Fibroblast of the aortic adventitia (primary cell): Measurements from ENCODE around the gene BTG3. TPM values are rescaled to one million over a fixed set of nuclear protein-coding genes. Genes with fewer than 3 reads are reported as not detected.

Experiments
- DNase-seq: peaks from one replicate; pipeline ENCODE4 v3.0.0-alpha.2; 2010; ENCODE audit warnings: low read depth
- H3K4me3 ChIP-seq: 2 replicates; pipeline ENCODE4 v1.5.1; 2011; ENCODE audit warnings: low read depth, mild to moderate bottlenecking, control low read depth, low read length, moderate library complexity
- CTCF ChIP-seq: IDR thresholded peaks from 2 replicates; pipeline ENCODE4 v1.5.1; 2011; ENCODE audit warnings: mild to moderate bottlenecking, low read length, control low read depth, inconsistent platforms; ENCODE audit not compliant: insufficient read depth
- total RNA-seq: library from RNA; depleted of rRNA; stranded (reverse); fragments of >200 nt; gene quantifications from 2 replicates; pipeline ENCODE4 v1.2.3, GENCODE V29; 2012; ENCODE audit warnings: low replicate concordance

BTG3 gene
- total RNA-seq, 1 donor, result 43.7 TPM

GRCh38 chr21:17613242-17613676 lies 558 bp upstream of the BTG3 start:
- peak overlapping the region; percentile 83 for H3K4me3 ChIP-seq
- peak; percentile 23 for DNase-seq
- TF ChIP-seq CTCF, result peak; percentile 30

- TF ChIP-seq CTCF, result no peak
- DNase-seq, result peak; percentile 64
- peak overlapping the region; percentile 83 for H3K4me3 ChIP-seq
Observed at GRCh38 chr21:17612023-17612564, 607 bp downstream of the BTG3 start.

GRCh38 chr21:17611414-17612022 lies 1.2 kb downstream of the BTG3 start:
- no peak for TF ChIP-seq CTCF
- peak; percentile 91 for DNase-seq

GRCh38 chr21:17610911-17611310 lies 1.8 kb downstream of the BTG3 start:
- no peak for TF ChIP-seq CTCF
- H3K4me3 ChIP-seq, result peak overlapping the region; percentile 83
- no peak for DNase-seq

More at GRCh38 chr21:17611414-17612022, 1.2 kb downstream of the BTG3 start:
- H3K4me3 ChIP-seq, result peak overlapping the region; percentile 83

- no peak for DNase-seq
- no peak overlapping the region for H3K4me3 ChIP-seq
- TF ChIP-seq CTCF, result no peak
Observed at GRCh38 chr21:17609681-17610080, 3.0 kb downstream of the BTG3 start.

- no peak overlapping the region for H3K4me3 ChIP-seq
- no peak for DNase-seq
- no peak for TF ChIP-seq CTCF
Observed at GRCh38 chr21:17607684-17608083, 5.0 kb downstream of the BTG3 start.

GRCh38 chr21:17602874-17603273 lies 9.8 kb downstream of the BTG3 start:
- DNase-seq, result peak; percentile 31
- no peak overlapping the region for H3K4me3 ChIP-seq
- no peak for TF ChIP-seq CTCF
